NCI-H1092 treated with DMSO at 0.1 percent for 48 hours (cell line): ENCODE results near the gene BSG.

Experiments
- DNase-seq: peaks from one replicate; lab custom pipeline; 2025; lab: John Stamatoyannopoulos, UW

BSG gene

GRCh38 chr19:540867-541637, 31.3 kb upstream of the BSG start:
- DNase-seq = no peak

GRCh38 chr19:541699-542098, 30.7 kb upstream of the BSG start:
- DNase-seq = no peak

- DNase-seq = no peak
These were observed 30.1 kb upstream of the BSG start for GRCh38 chr19:542173-542866.

- no peak for DNase-seq
These were observed 28.3 kb upstream of the BSG start, which contains the start of gene GZMM for GRCh38 chr19:543910-544608. Gene GZMM (plus strand): TSS chr19:544053. CDS start chr19:544072, 19 bp downstream.

GRCh38 chr19:547117-547516, 25.3 kb upstream of the BSG start:
- DNase-seq = no peak

- DNase-seq = no peak
These were observed 24.3 kb upstream of the BSG start for GRCh38 chr19:547836-548720.

GRCh38 chr19:548886-549830, 23.2 kb upstream of the BSG start:
- no peak for DNase-seq

GRCh38 chr19:554817-555216, 17.6 kb upstream of the BSG start:
- no peak for DNase-seq

- no peak for DNase-seq
These were observed 17.0 kb upstream of the BSG start for GRCh38 chr19:555474-555808.

GRCh38 chr19:556611-557382, 15.6 kb upstream of the BSG start:
- DNase-seq = no peak

- DNase-seq = no peak
These were observed 13.5 kb upstream of the BSG start for GRCh38 chr19:558770-559439.

- no peak for DNase-seq
These were observed 12.3 kb upstream of the BSG start for GRCh38 chr19:560121-560520.

GRCh38 chr19:566403-566802, 6.0 kb upstream of the BSG start:
- DNase-seq = no peak

GRCh38 chr19:566844-567243, 5.6 kb upstream of the BSG start:
- no peak for DNase-seq

GRCh38 chr19:567296-567900, 5.0 kb upstream of the BSG start:
- no peak for DNase-seq

GRCh38 chr19:570251-570686, 2.1 kb upstream of the BSG start:
- DNase-seq = no peak

GRCh38 chr19:570937-571565, 1.3 kb upstream of the BSG start:
- peak; percentile 64 for DNase-seq

- peak; percentile 74 for DNase-seq
These were observed 826 bp upstream of the BSG start for GRCh38 chr19:571566-571974.
